ENCODE measurements around the gene SLC30A3.

Gene SLC30A3

DNA sequence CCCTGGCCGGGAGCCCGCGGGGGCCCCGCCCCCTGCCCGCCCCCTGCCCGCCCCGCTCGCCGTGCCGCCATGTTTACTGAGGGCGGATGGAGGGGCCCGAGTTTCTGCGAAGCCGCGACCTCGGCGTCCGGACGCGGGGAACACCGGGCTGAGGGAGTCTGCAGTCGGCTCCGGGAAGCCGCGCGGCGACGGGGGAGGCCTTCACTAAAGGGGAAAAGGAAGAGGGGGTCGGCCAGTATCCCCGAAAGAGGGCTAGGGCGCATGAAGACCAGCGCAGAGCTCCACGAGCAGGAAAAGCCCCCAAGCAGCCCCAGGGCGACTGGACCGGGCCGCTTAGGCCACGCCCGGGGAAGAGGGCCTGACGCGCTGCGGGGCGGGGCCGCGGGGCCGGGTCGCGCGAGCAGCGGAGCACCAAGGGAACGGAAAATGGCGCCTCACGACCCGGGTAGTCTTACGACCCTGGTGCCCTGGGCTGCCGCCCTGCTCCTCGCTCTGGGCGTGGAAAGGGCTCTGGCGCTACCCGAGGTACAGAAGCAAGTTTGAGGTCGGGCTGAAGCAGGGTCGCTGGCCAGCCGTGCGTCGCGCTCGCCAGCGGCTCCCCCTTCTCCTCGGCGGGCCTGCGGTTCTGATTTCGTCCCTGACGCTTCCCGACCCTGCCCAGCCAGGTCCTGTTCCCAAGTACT lies 50.8 kb downstream of the SLC30A3 start, which contains the start of the genes ATRAID and SLC5A6:
TSS of gene ATRAID (plus strand) at position 99 of the 683 bp plus-strand sequence. CDS start at position 427, 328 bp downstream.
TSS of gene SLC5A6 (minus strand) at position 326 of the 683 bp plus-strand sequence. CDS start 4,618 bp downstream, outside the sequence.
- H3K27me3 Mint-ChIP-seq (ENCODE audit: low read depth): no peaks in the 10 kb centered on the region
- peaks cover 24% of the 10 kb centered on the region for H3K36me3 Mint-ChIP-seq (ENCODE audit: low read depth)
- H3K4me3 Mint-ChIP-seq: peak within 1 kb of the TSS; percentile 99 to 100 (median 99)
- TF ChIP-seq, protein P1, sequence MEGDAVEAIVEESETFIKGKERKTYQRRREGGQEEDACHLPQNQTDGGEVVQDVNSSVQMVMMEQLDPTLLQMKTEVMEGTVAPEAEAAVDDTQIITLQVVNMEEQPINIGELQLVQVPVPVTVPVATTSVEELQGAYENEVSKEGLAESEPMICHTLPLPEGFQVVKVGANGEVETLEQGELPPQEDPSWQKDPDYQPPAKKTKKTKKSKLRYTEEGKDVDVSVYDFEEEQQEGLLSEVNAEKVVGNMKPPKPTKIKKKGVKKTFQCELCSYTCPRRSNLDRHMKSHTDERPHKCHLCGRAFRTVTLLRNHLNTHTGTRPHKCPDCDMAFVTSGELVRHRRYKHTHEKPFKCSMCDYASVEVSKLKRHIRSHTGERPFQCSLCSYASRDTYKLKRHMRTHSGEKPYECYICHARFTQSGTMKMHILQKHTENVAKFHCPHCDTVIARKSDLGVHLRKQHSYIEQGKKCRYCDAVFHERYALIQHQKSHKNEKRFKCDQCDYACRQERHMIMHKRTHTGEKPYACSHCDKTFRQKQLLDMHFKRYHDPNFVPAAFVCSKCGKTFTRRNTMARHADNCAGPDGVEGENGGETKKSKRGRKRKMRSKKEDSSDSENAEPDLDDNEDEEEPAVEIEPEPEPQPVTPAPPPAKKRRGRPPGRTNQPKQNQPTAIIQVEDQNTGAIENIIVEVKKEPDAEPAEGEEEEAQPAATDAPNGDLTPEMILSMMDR (IDR thresholded peaks at IDR 0.05; ENCODE audit: unreplicated experiment in 3 of 3): no peak
- H3K9me3 Mint-ChIP-seq: no peaks in the 10 kb centered on the region
- H3K27ac Mint-ChIP-seq: peak within 1 kb of the TSS; percentile 99 to 100 (median 100)
- H3K4me1 Mint-ChIP-seq: peaks cover 52% of the 10 kb centered on the region

DNA sequence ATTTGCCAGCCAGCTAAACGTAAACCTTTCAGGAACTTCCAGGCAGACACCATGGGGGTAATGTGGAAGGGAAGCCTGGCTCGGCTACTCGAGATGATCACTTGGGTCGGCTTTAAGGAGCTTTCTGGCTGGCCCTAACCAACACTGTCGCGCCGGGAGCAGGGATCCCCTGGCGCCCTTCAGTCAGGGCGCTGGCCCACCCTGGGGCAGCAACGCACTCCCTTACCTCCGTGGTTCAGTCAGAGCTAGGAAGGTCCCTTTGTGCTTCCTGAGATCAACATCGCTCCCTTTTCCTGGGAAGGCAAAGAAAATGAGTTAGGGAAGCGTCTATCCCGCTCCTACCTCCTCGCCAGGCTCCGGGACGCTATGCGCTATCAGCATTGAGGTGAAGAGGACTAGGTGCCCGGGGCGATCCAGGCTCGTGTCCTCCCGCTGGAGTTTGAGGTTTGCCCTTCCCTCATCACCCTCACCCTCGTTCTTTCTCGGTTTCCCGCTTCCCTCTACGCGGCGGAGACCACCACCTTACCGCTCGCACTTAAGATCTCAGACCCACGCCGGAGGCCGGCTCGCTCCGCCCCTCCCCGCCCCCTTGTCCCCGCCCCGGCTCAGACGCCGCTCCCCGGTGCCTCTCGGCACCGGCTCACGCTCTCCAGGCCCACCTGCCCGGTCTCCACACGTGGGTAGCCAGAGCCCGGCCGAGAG lies 51.5 kb downstream of the SLC30A3 start:
- peak overlapping the region; percentile 93 to 100 (median 94) for H3K4me3 Mint-ChIP-seq
- H3K36me3 Mint-ChIP-seq (ENCODE audit: low read depth): peaks cover 25% of the 10 kb centered on the region
- H3K4me1 Mint-ChIP-seq: peaks cover 46% of the 10 kb centered on the region
- TF ChIP-seq, protein P1 (IDR thresholded peaks at IDR 0.05; ENCODE audit: unreplicated experiment in 3 of 3): no peak
- H3K27ac Mint-ChIP-seq: peak overlapping the region; percentile 93 to 100 (median 99)
- no peaks in the 10 kb centered on the region for H3K9me3 Mint-ChIP-seq
- H3K27me3 Mint-ChIP-seq (ENCODE audit: low read depth): no peaks in the 10 kb centered on the region

DNA sequence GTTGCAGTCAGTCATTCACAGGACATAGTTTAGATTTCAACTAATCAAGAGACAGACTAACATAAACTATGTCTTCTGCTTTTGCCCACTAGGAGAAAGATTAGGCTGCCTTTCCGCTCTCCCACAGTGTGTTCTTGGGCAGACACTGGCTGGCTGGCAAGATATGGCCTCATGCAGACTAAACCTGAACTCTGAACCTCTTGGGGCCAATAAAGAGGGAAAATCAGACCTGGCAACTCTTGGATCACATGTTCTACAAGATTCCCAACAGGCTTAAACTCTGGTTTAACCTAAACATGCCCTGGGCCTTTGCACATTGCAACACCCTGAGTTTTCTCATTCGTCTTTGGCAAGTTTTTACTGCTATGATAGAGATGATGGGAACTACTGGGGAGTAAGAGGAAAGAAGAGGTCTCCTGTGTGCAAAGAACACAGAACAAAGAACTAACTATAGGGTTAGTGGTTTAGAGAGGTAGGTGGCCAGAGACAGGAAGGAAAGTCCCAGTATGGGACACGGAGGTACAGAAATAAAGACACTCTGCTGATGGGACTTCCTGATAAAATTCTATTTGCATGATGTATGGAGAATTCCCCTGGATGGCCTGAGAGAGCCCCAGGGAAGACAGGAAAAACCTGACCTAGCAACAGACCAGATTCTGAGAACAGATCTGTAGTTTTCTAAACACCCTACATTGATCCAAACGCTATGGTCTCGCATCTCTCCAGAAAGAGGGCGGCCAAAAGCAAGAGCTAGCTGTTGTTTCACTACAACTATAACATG lies 53.0 kb downstream of the SLC30A3 start:
- peak overlapping the region; percentile 21 to 47 (median 35) for H3K27ac Mint-ChIP-seq
- H3K4me3 Mint-ChIP-seq: peak overlapping the region; percentile 58 to 79 (median 69)
- H3K27me3 Mint-ChIP-seq (ENCODE audit: low read depth): no peaks in the 10 kb centered on the region

DNA sequence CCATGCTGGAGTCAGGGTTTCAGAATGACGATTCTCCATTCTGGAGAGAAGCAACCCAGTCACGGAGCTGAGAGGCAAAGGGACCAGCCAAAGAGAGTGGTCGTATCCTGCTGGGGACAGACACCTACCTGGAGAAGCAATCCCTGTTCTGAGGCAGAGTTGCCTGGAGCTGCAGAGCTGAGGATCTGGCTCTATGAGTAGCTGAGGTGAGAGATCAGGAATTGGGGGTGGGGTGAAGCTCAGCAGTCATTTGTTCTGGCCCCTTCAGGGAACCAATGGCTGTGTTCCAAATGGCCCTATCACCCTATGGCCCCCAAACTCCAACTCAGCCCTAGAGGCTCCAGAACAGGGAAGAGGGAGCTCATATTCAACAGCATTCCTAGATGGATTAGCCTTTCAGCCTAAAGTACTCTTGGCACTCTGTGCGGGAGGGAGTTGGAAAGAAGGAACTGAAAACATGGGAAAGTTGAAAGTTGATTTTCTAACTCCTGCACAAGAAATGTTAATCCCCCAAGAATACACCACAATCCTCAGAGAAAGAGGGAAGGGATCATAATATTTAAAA lies 54.3 kb downstream of the SLC30A3 start:
- Mint-ChIP-seq H3K36me3 (ENCODE audit: low read depth) (peaks cover 43% of the 10 kb centered on the region), H3K4me1 (peaks cover 38% of the 10 kb centered on the region), H3K4me3 (peak overlapping the region; percentile 12 to 55 (median 38)), H3K27me3 (ENCODE audit: low read depth) (no peaks in the 10 kb centered on the region), H3K9me3 (no peaks in the 10 kb centered on the region), H3K27ac (peak overlapping the region; percentile 29 to 47 (median 33))
- TF ChIP-seq, protein P1 (IDR thresholded peaks at IDR 0.05; ENCODE audit: unreplicated experiment in 3 of 3): no peak

More for the DNA sequence above, 53.0 kb downstream of the SLC30A3 start:
- TF ChIP-seq, protein P1 (IDR thresholded peaks at IDR 0.05; ENCODE audit: unreplicated experiment in 3 of 3): no peak
- Mint-ChIP-seq H3K9me3 (no peaks in the 10 kb centered on the region), H3K4me1 (peaks cover 40% of the 10 kb centered on the region), H3K36me3 (ENCODE audit: low read depth) (peaks cover 39% of the 10 kb centered on the region)

DNA sequence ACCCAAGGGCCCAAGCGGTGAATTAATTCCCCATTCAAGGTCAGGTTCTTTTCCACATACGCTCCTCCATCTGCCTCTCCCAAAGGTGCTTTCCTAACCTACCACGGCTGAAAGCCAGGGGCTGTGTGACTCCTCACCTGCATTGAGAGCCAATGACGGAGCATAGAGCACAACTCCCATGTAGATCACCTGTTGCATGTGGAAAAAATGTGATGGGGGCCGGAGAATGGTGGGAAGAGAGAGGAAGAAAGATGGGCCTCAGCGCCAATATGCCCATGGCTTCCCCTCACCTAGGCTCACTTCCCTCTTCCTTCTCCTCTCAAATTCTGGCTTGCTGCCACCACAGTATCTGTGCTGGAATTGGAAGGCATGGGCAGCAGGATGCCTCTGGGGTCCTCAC lies 56.5 kb downstream of the SLC30A3 start:
- H3K27me3 Mint-ChIP-seq (ENCODE audit: low read depth): no peaks in the 10 kb centered on the region
- no peak overlapping the region for H3K4me3 Mint-ChIP-seq
- H3K9me3 Mint-ChIP-seq: no peaks in the 10 kb centered on the region
- TF ChIP-seq, protein P1 (IDR thresholded peaks at IDR 0.05; ENCODE audit: unreplicated experiment in 3 of 3): no peak
- H3K4me1 Mint-ChIP-seq: peaks cover 23% of the 10 kb centered on the region
- peaks cover 53% of the 10 kb centered on the region for H3K36me3 Mint-ChIP-seq (ENCODE audit: low read depth)
- H3K27ac Mint-ChIP-seq: no peak overlapping the region
